Activated CD8-positive, alpha-beta memory T cell treated with anti-CD3 and anti-CD28 coated beads, Interleukin-2, amount 50 U/mL, for 48 hours (primary cell): Measurements from ENCODE around the gene SGSM2.

Experiments used
- DNase-seq: peaks from one replicate; pipeline ENCODE4 v3.0.0-alpha.2; 2020

SGSM2 gene

GRCh38 chr17:2369551-2370210 lies 32.4 kb downstream of the SGSM2 start:
- no peak for DNase-seq

- no peak for DNase-seq
Observed at GRCh38 chr17:2370211-2370589, 32.9 kb downstream of the SGSM2 start.

GRCh38 chr17:2371183-2372130 lies 34.2 kb downstream of the SGSM2 start:
- DNase-seq = no peak

GRCh38 chr17:2372180-2372579 lies 34.9 kb downstream of the SGSM2 start:
- DNase-seq = no peak

GRCh38 chr17:2372681-2373080 lies 35.4 kb downstream of the SGSM2 start:
- DNase-seq = no peak

- no peak for DNase-seq
Observed at GRCh38 chr17:2373179-2373578, 35.9 kb downstream of the SGSM2 start.

- DNase-seq = no peak
Observed at GRCh38 chr17:2374549-2375285, 37.4 kb downstream of the SGSM2 start.

GRCh38 chr17:2375406-2375805 lies 38.1 kb downstream of the SGSM2 start:
- DNase-seq = no peak

GRCh38 chr17:2376107-2376506 lies 38.8 kb downstream of the SGSM2 start:
- DNase-seq = no peak

GRCh38 chr17:2377659-2378058 lies 40.4 kb downstream of the SGSM2 start:
- DNase-seq = no peak

- no peak for DNase-seq
Observed at GRCh38 chr17:2378905-2379304, 41.6 kb downstream of the SGSM2 start.

- no peak for DNase-seq
Observed at GRCh38 chr17:2379489-2380225, 42.4 kb downstream of the SGSM2 start.

GRCh38 chr17:2380226-2380922 lies 43.1 kb downstream of the SGSM2 start:
- no peak for DNase-seq

- no peak for DNase-seq
Observed at GRCh38 chr17:2380950-2381649, 43.8 kb downstream of the SGSM2 start.

GRCh38 chr17:2383628-2384167 lies 46.4 kb downstream of the SGSM2 start:
- DNase-seq = no peak

- no peak for DNase-seq
Observed at GRCh38 chr17:2384439-2385127, 47.3 kb downstream of the SGSM2 start.

GRCh38 chr17:2385240-2386210 lies 48.2 kb downstream of the SGSM2 start:
- no peak for DNase-seq

- DNase-seq = no peak
Observed at GRCh38 chr17:2386400-2387085, 49.2 kb downstream of the SGSM2 start.
